NCI-H2029 (cell line): ENCODE measurements around the gene TREH.
"Not testable (repeated sequence)": the region's sequence is repeated elsewhere in the genome, so short reads cannot be mapped to it uniquely, and the experiment has no call there.

Experiments used
- DNase-seq: peaks from one replicate; lab custom pipeline; 2025; lab: John Stamatoyannopoulos, UW

Gene TREH, protein sequence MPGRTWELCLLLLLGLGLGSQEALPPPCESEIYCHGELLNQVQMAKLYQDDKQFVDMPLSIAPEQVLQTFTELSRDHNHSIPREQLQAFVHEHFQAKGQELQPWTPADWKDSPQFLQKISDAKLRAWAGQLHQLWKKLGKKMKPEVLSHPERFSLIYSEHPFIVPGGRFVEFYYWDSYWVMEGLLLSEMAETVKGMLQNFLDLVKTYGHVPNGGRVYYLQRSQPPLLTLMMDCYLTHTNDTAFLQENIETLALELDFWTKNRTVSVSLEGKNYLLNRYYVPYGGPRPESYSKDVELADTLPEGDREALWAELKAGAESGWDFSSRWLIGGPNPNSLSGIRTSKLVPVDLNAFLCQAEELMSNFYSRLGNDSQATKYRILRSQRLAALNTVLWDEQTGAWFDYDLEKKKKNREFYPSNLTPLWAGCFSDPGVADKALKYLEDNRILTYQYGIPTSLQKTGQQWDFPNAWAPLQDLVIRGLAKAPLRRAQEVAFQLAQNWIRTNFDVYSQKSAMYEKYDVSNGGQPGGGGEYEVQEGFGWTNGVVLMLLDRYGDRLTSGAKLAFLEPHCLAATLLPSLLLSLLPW

DNA sequence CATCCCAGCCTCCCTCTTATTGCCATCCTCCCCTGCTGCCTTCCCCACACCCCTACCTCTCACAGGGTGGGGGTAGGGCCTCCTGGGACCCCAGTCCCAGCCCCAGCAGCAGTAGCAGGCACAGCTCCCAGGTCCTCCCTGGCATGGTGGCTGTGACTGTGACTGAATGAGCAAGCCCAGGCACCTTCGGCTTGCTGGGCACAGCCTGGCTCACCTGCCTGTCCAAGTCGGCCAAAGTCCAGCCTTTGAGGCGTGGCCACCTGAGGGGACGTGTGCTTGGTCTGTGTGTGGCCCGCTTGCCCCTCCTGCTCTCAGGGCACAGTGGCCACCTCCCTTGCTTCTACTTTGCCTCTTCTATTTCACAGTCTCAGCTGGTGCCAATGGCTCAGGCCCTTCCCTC lies at the start of gene TREH:
Gene TREH (minus strand): TSS at position 168 of the 400 bp plus-strand sequence. CDS start 23 bp downstream, at position 145.
- DNase-seq: no peak

DNA sequence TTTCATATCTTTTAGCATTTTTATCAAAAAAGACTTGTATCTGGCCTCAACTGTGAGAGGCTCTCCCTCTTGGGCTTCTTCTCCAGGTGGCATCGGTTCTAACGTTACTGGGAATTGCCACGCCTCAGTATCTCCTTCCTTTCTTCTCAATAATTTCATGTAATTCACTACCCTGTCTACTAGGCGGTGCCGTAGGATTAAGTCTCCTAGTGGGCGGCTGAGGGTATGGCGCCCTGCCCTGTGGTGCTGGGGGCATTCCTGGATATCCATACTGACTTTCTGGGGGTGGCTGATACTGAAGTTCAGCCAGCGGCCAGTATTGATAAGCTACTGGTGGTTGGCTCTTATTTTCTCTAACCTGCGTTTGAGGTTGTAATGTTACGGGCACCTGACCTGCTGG lies 48.7 kb upstream of the TREH start:
- DNase-seq: not testable (repeated sequence)

DNA sequence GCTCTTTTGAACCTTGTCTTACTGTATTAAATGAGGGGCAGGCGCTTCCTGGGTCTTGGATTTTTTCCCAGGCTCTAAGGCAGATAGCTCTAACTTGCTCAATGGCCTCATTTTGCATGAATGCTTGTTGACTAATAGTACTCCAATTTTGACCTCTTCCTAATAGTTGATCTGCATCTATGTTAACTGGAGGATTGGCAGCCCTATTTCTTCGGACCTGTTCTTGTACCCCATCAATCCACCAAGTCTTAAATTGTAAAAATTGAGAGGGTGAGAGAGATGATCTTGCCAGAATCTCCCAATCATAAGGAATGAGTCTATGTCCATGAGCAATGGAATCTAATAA lies 48.2 kb upstream of the TREH start:
- not testable (repeated sequence) for DNase-seq

DNA sequence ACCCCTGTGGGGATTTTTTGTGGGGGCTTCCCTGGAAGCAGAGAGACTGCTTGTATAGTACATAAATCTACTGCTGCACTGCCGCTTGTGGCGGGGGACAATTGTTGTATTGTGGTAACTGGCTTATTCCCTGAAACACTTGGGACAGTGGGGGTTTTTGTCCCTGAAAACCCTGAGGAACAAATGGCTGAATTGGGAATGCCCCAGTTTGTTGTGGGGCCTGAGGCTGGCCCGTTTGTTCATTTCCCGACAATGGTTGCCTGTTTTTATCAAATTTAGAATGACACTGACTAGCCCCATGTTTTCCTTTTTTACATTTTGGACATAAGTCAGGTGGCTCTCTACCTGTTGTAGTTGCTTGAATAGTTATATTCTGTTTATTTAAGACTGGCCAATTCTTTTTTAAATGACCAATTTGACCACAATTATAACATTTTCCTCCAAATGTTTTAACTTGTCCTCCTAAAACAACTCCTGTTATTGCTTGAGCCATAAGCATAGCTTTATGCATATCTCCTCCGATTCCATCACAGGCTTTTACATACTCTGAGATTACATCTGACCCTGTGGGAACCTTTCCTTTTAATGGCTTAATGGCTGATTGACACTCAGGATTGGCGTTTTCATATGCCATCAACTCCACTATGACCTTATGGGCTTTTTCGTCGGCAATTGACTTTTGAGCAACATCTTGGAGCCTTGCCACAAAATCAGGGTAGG lies 47.7 kb upstream of the TREH start:
- DNase-seq: not testable (repeated sequence)

DNA sequence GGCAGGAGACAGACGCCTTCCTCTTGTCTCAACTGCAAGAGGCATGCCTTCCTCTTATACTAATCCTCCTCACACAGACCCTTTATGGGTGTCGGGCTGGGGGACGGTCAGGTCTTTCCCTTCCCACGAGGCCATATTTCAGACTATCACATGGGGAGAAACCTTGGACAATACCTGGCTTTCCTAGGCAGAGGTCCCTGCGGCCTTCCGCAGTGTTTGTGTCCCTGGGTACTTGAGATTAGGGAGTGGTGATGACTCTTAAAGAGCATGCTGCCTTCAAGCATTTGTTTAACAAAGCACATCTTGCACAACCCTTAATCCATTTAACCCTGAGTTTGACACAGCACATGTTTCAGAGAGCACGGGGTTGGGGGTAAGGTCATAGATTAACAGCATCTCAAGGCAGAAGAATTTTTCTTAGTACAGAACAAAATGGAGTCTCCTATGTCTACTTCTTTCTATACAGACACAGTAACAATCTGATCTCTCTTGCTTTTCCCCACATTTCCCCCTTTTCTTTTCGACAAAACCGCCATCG lies 42.1 kb upstream of the TREH start:
- DNase-seq: not testable (repeated sequence)

DNA sequence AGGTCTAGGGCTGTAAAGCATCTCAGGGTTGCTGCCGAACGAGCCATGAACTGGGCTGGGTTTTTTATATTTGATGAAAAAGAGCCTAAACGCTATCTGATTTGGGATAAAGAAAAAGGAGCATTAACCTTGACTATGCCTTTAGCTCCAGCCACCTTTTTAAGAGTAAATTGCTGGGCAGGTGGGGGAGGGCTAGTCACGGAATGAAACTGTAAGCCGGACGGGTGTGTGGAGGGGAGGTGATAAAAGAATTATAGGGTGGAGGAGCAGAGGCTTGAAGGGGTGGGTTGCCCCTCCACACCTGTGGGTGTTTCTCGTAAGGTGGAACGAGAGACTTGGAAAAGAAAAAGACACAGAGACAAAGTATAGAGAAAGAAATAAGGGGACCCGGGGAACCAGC lies 41.3 kb upstream of the TREH start:
- DNase-seq: not testable (repeated sequence)

DNA sequence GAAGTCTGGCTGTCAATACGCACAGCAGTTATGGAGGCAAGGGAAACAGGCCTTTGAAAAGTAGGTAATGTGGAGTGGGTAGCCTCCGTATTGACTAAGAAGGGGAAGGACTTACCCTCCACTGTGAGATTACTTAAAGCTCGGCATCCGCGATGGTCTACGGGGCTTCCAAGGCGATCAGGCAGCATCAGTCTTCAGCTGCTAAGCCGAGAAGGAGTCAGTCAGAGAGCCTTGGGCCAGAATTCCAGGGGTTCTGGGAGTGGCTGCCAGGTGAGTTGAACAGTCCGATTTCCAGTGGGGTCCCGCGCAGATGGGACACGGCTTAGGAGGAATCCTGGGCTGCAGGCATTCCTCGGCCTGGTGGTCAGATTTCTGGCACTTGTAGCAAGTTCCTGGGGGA lies 40.6 kb upstream of the TREH start:
- DNase-seq: not testable (repeated sequence)

DNA sequence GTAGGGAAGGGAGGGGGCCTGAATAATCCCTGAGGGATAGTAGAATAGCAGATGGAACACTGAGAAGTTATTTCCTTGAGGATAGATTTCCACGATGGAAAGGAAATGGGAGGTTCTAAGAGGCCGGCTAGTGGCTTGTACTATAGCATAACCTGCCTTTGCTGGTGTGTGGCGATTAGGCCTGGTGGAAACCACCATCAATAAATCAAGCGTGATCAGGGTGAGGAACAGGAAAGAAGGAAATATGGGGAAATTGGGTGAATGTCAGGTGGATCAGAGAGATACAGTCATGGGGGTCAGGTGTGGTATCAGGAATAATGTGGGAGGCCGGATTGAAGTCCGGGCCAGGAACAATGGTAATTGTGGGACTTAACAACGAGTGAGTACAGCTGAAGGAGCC lies 39.1 kb upstream of the TREH start:
- not testable (repeated sequence) for DNase-seq

DNA sequence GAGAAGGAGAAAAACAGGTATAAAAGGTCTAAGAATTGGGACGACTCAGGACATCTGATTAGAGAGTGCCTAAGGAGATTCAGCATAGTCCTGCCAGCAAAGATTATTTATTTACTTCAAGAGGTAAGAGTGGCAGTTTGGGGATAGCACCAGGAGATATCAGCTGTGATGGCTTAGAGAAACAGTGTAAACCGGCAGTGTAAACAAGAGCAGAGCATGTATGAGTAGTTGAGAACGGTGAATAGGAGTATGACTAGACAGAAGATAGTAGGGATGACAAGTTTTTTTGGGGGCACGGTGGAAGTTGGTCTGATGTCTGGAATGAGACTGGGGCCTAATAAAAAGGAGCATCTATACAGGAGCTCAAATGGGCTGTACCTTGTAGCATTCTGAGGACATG lies 38.3 kb upstream of the TREH start:
- DNase-seq: not testable (repeated sequence)

DNA sequence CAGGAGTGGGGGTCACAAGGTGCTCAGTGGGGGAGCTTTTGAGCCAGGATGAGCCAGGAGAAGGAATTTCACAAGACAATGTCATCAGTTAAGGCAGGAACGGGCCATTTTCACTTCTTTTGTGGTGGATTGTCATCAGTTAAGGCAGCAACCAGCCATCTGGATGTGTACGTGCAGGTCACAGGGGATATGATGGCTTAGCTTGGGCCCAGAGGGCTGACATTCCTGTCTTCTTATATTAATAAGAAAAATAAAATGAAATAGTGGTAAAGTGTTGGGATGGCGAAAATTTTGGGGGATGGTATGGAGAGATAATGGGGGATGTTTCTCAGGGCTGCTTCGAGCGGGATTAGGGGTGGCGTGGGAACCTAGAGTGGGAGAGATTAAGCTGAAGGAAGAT lies 37.8 kb upstream of the TREH start:
- DNase-seq: not testable (repeated sequence)

DNA sequence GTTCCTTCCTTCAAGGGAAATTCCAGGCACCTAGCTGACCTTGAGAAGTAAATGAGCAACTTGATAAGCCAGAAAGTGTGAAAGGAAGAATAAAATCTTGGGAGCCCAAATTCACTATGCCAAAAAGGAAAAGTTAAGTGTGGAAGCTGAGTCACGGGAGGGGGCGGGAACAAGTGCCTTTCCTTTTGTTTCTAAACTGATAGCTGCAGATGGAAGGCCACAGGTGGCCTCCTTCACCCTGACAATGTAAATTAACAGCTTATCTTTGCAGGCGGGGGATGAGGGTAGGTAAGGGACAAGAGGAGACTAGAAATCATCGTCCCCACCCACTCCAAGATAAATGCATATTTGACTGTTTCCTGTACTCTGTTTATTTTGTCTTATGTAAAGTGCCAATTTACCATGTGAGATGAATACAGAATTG lies 36.4 kb upstream of the TREH start:
- DNase-seq: no peak

DNA sequence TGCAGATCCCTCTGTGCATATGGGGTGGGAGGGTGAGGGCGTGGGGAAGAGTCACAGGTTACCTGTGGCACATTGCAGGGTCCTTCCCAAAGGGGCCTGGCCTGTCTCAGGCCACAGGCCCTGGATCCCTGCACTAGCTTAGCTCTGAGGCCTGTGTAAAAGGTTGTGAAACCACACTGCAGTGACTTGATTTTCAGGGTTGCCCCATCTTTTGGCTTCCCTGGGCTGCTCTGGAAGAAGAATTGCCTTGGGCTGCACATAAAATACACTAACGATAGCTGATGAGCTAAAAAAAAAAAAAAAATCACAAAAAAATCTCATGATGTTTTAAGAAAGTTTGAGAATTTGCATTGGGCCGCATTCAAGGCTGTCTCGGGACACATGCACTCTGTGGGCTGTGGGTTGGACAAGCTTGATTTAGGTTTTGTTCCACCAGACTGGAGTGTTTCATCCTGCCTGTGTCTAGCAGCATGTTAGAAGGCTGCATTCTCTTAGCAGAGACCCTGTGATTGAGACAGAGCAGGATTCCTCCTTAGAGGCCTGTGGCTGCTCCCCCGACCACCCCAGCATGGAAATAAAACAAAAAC lies 35.9 kb upstream of the TREH start:
- DNase-seq: no peak

DNA sequence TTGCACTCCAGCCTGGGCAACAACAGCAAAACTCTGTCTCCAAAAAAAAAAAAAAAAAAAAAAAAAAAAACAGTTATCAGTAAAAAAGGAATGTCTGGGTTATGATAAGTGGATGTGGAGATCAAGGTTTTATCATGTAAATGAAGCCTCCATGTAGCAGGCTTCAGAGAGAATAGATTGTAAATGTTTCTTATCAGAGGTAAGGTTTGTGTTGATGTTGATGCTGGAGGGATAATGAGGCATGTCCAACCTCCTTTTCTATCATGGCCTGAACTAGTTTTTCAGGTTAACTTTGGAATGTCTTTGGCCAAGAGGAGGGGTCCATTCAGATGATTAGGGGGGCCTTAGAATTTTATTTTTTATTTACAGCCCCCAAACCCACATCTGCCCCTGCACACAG lies 35.4 kb upstream of the TREH start:
- DNase-seq: no peak

DNA sequence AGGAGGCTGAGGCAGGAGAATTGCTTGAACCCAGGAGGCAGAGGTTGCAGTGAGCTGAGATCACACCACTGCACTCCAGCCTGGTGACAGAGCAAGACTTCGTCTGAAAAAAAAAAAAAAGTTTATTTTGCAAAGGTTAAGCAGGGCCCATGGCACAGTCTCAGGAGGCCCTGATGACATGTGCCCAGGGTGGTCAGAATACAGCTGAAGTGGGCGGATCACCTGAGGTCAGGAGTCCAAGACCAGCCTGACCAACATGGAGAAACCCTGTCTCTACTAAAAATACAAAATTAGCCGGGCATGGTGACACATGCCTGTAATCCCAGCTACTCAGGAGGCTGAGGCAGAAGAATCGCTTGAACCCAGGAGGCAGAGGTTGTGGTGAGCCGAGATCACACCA lies 35.0 kb upstream of the TREH start:
- DNase-seq: not testable (repeated sequence)

DNA sequence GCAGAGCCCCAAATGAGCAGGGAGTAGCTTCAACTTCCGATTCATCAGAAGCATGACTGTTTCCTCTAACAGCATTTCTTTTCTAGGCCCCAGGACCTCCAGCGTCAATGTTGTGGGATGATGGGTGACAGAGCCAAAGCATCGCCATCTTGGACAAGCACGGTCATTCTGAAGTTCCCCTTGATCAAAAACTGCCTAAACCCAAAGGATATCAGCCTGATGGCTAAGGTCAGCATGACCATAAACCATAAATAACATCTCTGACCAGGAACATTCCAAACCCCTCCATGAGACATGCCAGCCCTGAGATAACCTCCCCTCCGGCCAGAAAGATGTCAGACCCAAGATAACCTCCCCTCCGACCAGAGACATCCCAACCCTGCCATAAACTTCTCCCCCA lies 28.8 kb upstream of the TREH start:
- no peak for DNase-seq

DNA sequence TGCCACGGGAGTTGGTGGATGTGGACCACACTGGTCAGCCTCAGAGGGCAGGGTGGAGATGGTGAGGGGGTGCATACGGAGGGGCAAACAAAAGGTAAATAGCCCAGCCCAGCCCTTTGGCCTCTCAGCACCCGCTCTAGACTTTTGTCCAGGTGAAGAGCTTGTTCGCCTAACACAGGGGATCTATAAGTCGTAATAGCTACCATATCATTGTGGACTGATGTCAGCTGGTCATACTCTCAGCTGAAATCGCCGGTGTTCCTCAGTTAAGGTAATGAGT lies 27.0 kb upstream of the TREH start:
- no peak for DNase-seq

DNA sequence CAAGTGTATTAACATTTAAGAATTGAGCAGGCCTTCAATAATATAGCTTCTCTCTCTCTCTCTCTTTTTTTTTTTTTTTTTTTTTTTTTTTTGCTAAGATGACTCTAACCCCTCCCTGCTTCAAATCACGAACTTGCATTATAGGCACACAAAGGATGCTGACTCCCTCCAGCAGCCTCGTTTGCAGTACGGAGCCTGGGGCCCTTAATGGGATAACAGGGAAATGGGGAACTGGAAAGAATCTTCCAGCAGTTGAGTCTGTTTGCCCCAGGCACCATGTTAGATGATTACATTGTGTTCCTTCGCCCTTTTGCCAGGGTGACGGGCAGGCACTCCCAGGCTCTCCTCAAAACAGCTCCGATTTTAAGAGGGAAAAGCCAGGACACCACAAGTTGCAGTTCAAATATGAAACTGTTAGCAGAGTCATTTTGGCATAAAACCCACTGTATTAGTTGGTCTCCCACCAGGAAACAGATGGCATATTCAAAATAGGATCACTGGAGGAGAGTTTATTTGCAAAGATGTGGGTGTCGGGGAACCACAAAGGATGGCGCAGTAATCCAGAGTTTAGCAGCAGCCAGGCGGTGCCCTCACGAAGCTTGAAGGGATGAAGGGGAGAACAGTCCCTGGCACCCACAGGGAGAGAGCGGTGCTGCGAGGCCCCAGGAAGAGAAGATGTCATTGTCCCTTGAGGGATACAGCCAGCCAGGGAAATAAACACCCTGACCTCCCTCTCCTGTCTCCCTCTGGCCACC lies 26.5 kb upstream of the TREH start:
- DNase-seq: no peak

DNA sequence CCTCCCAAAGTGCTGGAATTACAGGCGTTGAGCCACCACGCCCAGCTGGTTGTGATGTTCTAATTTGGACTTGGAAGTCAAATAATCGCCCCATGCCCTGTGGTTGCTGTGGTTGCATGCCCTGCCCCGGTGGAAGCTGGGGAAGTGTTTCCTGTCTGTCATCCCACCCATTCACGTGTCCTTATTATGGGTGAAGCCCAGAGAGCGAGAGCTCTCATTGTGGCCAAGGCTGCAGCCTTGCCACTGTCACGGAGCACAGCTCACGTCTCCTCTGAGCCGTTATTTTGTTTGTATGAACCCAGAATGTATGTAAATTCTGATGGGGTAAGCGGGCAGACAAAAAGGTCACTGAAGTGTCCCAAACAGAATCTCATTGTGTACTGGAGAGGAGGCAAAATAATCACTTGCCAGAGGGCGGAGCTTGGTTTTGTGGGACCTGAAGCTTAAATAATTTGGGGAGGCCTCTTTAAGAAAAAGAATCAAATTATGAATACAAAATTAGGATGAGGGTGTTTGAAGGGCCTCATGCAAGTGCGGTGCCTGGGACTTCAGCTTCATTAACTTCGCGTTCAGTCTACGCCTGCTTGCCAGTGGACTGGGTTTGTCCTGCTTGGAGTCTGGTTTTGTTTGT lies 25.8 kb upstream of the TREH start:
- DNase-seq: no peak

DNA sequence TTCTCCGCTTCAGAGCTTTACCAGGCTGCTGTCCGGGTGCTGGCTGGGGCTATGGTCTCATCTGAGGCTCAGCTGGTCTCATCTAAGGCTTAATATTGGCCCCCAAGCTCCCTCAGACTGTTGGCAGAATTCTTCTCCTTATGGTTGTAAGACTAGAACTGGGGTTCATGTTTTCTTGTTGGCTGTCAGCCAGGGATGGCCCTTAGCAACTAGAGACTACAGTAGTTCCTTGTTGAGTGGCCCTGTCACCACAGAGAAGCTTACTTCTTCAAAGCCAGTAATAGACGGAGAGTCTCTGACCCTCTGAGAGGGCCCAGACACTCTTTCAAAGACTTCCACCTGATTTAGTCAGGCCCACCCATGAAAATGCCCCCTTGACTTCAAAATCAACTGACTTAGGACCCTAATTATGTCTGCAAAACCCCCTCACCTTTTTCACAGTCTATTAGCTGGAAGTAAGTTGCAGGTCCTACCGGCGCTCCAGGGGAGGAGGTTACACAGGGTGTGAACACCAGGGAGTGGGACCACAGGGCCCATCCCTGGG lies 24.2 kb upstream of the TREH start:
- DNase-seq: no peak

DNA sequence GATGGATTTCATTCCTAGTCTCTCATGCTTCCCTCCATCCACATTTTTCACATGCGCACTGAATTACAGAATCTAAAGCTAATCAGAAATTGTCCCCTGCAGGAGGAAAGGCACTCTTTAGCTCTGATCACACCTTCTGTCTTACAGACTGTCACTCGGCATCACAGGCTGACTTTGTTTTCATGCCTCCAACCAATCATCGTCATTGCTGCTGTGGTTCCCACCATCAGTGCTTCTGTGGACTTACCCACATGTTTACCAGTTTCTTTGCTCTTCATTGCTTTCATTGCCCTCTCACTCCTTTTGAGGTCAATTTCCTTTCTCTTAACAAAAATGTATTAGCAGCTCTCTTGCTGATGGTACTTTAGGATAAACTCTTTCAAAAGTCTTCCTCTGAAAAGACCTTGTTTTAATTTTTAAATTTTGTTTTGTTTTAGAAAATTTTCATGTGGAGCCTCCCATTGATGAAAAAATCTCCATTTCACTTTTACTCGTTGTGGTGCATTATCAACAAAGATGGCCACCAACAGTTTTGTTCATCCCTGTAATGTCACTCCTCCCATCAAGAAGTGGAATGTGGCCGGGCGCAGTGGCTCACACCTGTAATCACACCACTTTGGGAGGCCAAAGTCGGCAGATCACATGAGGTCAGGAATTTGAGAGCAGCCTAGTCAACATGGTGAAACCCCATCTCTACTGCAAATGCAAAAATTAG lies 20.2 kb upstream of the TREH start:
- DNase-seq: no peak

DNA sequence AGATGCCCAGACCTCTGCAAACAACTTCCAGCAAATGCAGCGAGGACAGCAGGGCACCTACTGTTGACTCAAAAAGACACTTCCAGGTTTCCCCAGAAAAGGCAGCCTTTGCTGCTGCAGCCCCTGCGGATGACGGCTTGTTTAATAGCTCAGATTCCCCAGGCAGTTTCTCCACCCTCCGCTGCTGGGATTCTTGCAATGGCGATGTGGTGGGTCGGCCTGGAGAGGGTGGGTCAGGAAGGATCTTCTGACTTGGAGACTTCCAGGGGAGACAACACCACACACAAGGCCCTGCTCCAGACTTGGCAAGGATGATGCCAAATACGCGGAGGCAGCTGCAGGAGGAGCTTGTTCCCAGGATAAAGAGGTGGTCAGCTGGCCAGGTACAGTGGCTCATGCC lies 17.9 kb upstream of the TREH start:
- DNase-seq: no peak
